Epithelial cell of umbilical artery (primary cell): ENCODE data around the gene PHKB. TPM values are rescaled to one million over a fixed set of nuclear protein-coding genes. Genes with fewer than 3 reads are reported as not detected.

Experiments used
- total RNA-seq: library from RNA; depleted of rRNA; stranded (reverse); fragments of >200 nt; gene quantifications from 2 replicates; pipeline ENCODE4 v1.2.3, GENCODE V29; 2014

PHKB gene
- total RNA-seq, result 47.7 and 59.6 TPM in 2 replicates

GRCh38 chr16:47460711-47461597 is at the start of gene PHKB, which contains the start of gene ITFG1:
Gene PHKB, plus strand, starts transcription at chr16:47461331. Its CDS starts 20 bp downstream, at chr16:47461351.
Gene ITFG1, minus strand, starts transcription at chr16:47461063. Its CDS starts 18 bp downstream, at chr16:47461045.

Other genes with a start within 250 kb of the PHKB start
- 38.9 and 43.9 TPM in 2 replicates for gene ITFG1, start 268 bp upstream of the PHKB start, total RNA-seq